Thoracic aorta (tissue), 2 donors: Measurements from ENCODE around the gene CEP170B. TPM values are rescaled to one million over a fixed set of nuclear protein-coding genes. Genes with fewer than 3 reads are reported as not detected.
"Not testable (repeated sequence)": the region's sequence is repeated elsewhere in the genome, so short reads cannot be mapped to it uniquely, and the experiment has no call there.

Experiments
- ATAC-seq: fragments of 150-250 bp; one replicate; pipeline ENCODE4 v1.8.0; 2017; ENCODE audit warnings: low read depth; ENCODE audit not compliant: insufficient number of reproducible peaks, low FRiP score
- DNase-seq: peaks from one replicate; pipeline ENCODE4 v3.0.0-alpha.2; 2020; ENCODE audit warnings: low spot score
- H3K27ac ChIP-seq, 2 donors: fragments of 200-600 bp; sonication (generic); 1 replicate in 1 of 2; 2 replicates in 1 of 2; pipeline ENCODE4 v1.5.1; 2016; ENCODE audit warnings: mild to moderate bottlenecking in 2 of 2, moderate library complexity in 2 of 2
- H3K27me3 ChIP-seq: fragments of 200-600 bp; sonication (generic); replicated peaks from 2 replicates; pipeline ENCODE4 v1.6.0; 2016; ENCODE audit warnings: mild to moderate bottlenecking; ENCODE audit not compliant: insufficient read depth
- H3K36me3 ChIP-seq: fragments of 200-600 bp; sonication (generic); one replicate; pipeline ENCODE4 v1.5.1; 2016
- H3K4me1 ChIP-seq, 2 donors: fragments of 200-600 bp; sonication (generic); 1 replicate in 1 of 2; 2 replicates in 1 of 2; pipeline versions ENCODE4 v1.5.1 to v1.6.0; 2016; ENCODE audit warnings: low read depth in 2 of 2, mild to moderate bottlenecking in 1 of 2; ENCODE audit not compliant: control insufficient read depth in 1 of 2
- H3K4me3 ChIP-seq: fragments of 200-600 bp; sonication (generic); 2 replicates; pipeline ENCODE4 v1.5.1; 2016; ENCODE audit warnings: mild to moderate bottlenecking
- H3K9me3 ChIP-seq: fragments of 200-600 bp; sonication (generic); 2 replicates; pipeline ENCODE4 v1.5.1; 2016
- CTCF ChIP-seq: fragments of 200-600 bp; sonication (generic); IDR thresholded peaks from one replicate; pipeline ENCODE4 v1.5.1; 2019; ENCODE audit warnings: antibody characterized with exemption
- total RNA-seq, 2 donors: library from RNA; depleted of rRNA; stranded (reverse); fragments of >200 nt; gene quantifications; one replicate each; pipeline versions ENCODE4 v1.1.0 to v1.2.3, GENCODE V29; 2016

The CEP170B gene
- total RNA-seq, 2 donors from 2014 or later = 35.2 to 38.2 TPM

- ATAC-seq (no peak), DNase-seq (no peak)
- Histone ChIP-seq H3K27ac (no peak overlapping the region), H3K4me1 (no peaks in the 10 kb centered on the region), H3K36me3 (peaks cover 63% of the 10 kb centered on the region), H3K27me3 (no peaks in the 10 kb centered on the region), H3K4me3 (no peak overlapping the region), H3K9me3 (no peaks in the 10 kb centered on the region)
- no peak for TF ChIP-seq CTCF
Observed at GRCh38 chr14:104882325-104882973, 17.4 kb downstream of the CEP170B start.

GRCh38 chr14:104882991-104883660, 18.1 kb downstream of the CEP170B start:
- H3K4me3 ChIP-seq = no peak overlapping the region
- no peak for DNase-seq

GRCh38 chr14:104883681-104884361, 18.8 kb downstream of the CEP170B start:
- no peak for ATAC-seq
- H3K27me3 ChIP-seq = no peaks in the 10 kb centered on the region
- peaks cover 57% of the 10 kb centered on the region for H3K36me3 ChIP-seq
- no peak overlapping the region for H3K27ac ChIP-seq
- DNase-seq = no peak
- H3K4me1 ChIP-seq = no peaks in the 10 kb centered on the region
- no peak overlapping the region for H3K4me3 ChIP-seq
- no peak for TF ChIP-seq CTCF
- no peaks in the 10 kb centered on the region for H3K9me3 ChIP-seq

More at GRCh38 chr14:104882991-104883660, 18.1 kb downstream of the CEP170B start:
- Histone ChIP-seq H3K27me3 (no peaks in the 10 kb centered on the region), H3K27ac (no peak overlapping the region), H3K9me3 (no peaks in the 10 kb centered on the region), H3K4me1 (no peaks in the 10 kb centered on the region), H3K36me3 (peaks cover 63% of the 10 kb centered on the region)
- no peak for TF ChIP-seq CTCF
- no peak for ATAC-seq

- not testable (repeated sequence) for DNase-seq
Observed at GRCh38 chr14:104884381-104884780, 19.3 kb downstream of the CEP170B start.

GRCh38 chr14:104885031-104885972, 20.2 kb downstream of the CEP170B start:
- ATAC-seq (no peak), DNase-seq (no peak)
- H3K27ac ChIP-seq = no peak overlapping the region
- no peaks in the 10 kb centered on the region for H3K9me3 ChIP-seq
- no peak for TF ChIP-seq CTCF
- no peaks in the 10 kb centered on the region for H3K27me3 ChIP-seq
- no peak overlapping the region for H3K4me3 ChIP-seq
- H3K36me3 ChIP-seq = peaks cover 49% of the 10 kb centered on the region
- no peaks in the 10 kb centered on the region for H3K4me1 ChIP-seq

More at GRCh38 chr14:104884381-104884780, 19.3 kb downstream of the CEP170B start:
- H3K36me3 ChIP-seq = peaks cover 57% of the 10 kb centered on the region
- not testable (repeated sequence) for ATAC-seq, H3K27me3 ChIP-seq, H3K4me3 ChIP-seq, H3K27ac ChIP-seq, H3K4me1 ChIP-seq, H3K9me3 ChIP-seq
